Esophagus squamous epithelium (tissue), 5 donors: ENCODE data around the gene DBR1. TPM values are rescaled to one million over a fixed set of nuclear protein-coding genes. Genes with fewer than 3 reads are reported as not detected.
A peak's percentile ranks its signal among the peaks of the same experiment; 100 is the strongest.

Experiments used
- DNase-seq: peaks from one replicate; lab custom pipeline; 2025; lab: John Stamatoyannopoulos, UW
- H3K27ac ChIP-seq, 4 donors: fragments of 200-600 bp; sonication (generic); one replicate each; pipeline ENCODE4 v1.5.1; 2016 to 2019; ENCODE audit warnings: mild to moderate bottlenecking in 1 of 4
- H3K27me3 ChIP-seq, 4 donors: fragments of 200-600 bp; sonication (generic); 1 replicate in 3 of 4; 2 replicates in 1 of 4; pipeline versions ENCODE4 v1.5.1 to v1.6.0; 2017 to 2021; ENCODE audit warnings: antibody characterized with exemption in 1 of 4
- H3K36me3 ChIP-seq, 3 donors: fragments of 200-600 bp; sonication (generic); one replicate each; pipeline ENCODE4 v1.5.1; 2016 to 2019
- H3K4me1 ChIP-seq, 3 donors: fragments of 200-600 bp; sonication (generic); one replicate each; pipeline ENCODE4 v1.5.1; 2017 to 2019
- H3K4me3 ChIP-seq, 4 donors: fragments of 200-600 bp; sonication (generic); 1 replicate in 3 of 4; 2 replicates in 1 of 4; pipeline ENCODE4 v1.5.1; 2016 to 2019; ENCODE audit warnings: mild to moderate bottlenecking in 2 of 4, moderate library complexity in 1 of 4
- H3K9me3 ChIP-seq, 3 donors: fragments of 200-600 bp; sonication (generic); one replicate each; pipeline ENCODE4 v1.5.1; 2016 to 2019
- POLR2A ChIP-seq, 4 donors: fragments of 450-650 bp; IDR thresholded peaks; one replicate each; pipeline ENCODE4 v1.6.1; 2017; ENCODE audit warnings: antibody characterized with exemption in 4 of 4, mild to moderate bottlenecking in 4 of 4, moderate library complexity in 3 of 4
- WGBS, 2 donors: methylation state at CpG; one replicate each; pipeline ENCODE4 v1.1.5; 2018; 5-methylcytosine and 5-hydroxymethylcytosine counted together
- intact Hi-C: fragments of 100-400 bp; cut with DNase I; formaldehyde crosslinking; loops from one replicate; pipeline ENCODE4 v1.15.0; 2022
- total RNA-seq, 4 donors: library from RNA; depleted of rRNA; stranded (reverse); fragments of >200 nt; gene quantifications; one replicate each; pipeline ENCODE4 v1.1.0, GENCODE V29; 2016
- TF ChIP-seq, protein P1 (sequence below), 6 experiments: fragments of 450-650 bp in 4 of 6; fragments of 200-600 bp in 2 of 6; sonication (generic) in 2 of 6; IDR thresholded peaks; one replicate each; pipeline ENCODE4 v1.5.1; 2016 to 2019; ENCODE audit warnings: antibody characterized with exemption in 6 of 6, mild to moderate bottlenecking in 4 of 6, moderate library complexity in 4 of 6
- donor health status: DM: yes; HTN: yes; CAD: no.

Gene DBR1
- total RNA-seq, 4 donors from 2014 or later: 8.1 to 15.3 (median 11.0) TPM

DNA sequence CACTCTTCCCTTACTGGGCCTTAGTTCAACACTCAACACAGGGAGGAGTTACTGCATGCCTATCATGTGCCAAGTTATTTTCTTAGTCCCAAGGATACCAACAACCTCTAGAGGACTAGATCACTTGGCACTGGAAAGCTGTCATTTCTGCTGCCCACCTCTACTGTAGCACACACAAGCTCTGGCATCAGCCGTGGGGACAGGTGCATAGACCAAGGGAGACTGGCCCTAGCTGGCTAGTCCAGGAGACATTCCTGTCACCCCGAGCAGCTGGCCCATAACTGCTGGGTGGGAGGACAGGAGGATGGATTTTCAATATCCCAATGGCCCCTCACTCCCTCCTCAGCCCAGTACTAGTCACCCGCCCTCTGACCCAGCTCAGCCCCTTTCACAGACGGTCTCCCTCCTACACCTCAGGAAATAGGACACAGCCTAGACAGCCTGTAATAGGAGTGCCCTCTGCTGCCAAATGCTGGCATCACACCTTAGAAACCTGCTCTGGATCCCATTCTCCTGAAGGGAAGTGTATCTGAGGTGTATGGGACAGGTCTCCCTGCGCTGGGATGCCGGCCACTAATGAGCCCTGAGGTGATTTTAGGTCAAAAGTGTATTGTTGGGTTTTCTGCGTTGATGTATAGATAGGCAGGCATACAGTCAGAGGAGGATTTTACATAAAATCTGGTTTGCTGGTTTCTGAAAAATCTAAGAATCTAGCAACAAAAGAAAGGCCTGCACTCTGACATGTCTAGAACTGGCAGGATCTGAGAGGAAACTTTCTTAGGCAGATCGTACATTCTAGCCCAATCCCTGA is 55.9 kb downstream of the DBR1 start:
- Histone ChIP-seq H3K27ac (no peak overlapping the region), H3K9me3 (no peaks in the 10 kb centered on the region), H3K27me3 (no peaks in the 10 kb centered on the region), H3K36me3 (no peaks in the 10 kb centered on the region), H3K4me1 (peaks cover 0 to 30% (median 9%) of the 10 kb centered on the region in 3 donors), H3K4me3 (no peak overlapping the region)
- intact Hi-C loops: loop anchor here (5.0 kb wide), 1 partner anchor 52 kb away; no protein-coding TSS in a partner anchor
- WGBS, 2 donors: 11 to 23% methylated on average over 6 to 7 of the region's 8 CpGs
- TF ChIP-seq POLR2A (IDR thresholded peaks at IDR 0.05): no peak
- TF ChIP-seq, protein P1, sequence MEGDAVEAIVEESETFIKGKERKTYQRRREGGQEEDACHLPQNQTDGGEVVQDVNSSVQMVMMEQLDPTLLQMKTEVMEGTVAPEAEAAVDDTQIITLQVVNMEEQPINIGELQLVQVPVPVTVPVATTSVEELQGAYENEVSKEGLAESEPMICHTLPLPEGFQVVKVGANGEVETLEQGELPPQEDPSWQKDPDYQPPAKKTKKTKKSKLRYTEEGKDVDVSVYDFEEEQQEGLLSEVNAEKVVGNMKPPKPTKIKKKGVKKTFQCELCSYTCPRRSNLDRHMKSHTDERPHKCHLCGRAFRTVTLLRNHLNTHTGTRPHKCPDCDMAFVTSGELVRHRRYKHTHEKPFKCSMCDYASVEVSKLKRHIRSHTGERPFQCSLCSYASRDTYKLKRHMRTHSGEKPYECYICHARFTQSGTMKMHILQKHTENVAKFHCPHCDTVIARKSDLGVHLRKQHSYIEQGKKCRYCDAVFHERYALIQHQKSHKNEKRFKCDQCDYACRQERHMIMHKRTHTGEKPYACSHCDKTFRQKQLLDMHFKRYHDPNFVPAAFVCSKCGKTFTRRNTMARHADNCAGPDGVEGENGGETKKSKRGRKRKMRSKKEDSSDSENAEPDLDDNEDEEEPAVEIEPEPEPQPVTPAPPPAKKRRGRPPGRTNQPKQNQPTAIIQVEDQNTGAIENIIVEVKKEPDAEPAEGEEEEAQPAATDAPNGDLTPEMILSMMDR (IDR thresholded peaks at IDR 0.05): peak; percentile 36 to 78 (median 72)
- DNase-seq: no peak

DNA sequence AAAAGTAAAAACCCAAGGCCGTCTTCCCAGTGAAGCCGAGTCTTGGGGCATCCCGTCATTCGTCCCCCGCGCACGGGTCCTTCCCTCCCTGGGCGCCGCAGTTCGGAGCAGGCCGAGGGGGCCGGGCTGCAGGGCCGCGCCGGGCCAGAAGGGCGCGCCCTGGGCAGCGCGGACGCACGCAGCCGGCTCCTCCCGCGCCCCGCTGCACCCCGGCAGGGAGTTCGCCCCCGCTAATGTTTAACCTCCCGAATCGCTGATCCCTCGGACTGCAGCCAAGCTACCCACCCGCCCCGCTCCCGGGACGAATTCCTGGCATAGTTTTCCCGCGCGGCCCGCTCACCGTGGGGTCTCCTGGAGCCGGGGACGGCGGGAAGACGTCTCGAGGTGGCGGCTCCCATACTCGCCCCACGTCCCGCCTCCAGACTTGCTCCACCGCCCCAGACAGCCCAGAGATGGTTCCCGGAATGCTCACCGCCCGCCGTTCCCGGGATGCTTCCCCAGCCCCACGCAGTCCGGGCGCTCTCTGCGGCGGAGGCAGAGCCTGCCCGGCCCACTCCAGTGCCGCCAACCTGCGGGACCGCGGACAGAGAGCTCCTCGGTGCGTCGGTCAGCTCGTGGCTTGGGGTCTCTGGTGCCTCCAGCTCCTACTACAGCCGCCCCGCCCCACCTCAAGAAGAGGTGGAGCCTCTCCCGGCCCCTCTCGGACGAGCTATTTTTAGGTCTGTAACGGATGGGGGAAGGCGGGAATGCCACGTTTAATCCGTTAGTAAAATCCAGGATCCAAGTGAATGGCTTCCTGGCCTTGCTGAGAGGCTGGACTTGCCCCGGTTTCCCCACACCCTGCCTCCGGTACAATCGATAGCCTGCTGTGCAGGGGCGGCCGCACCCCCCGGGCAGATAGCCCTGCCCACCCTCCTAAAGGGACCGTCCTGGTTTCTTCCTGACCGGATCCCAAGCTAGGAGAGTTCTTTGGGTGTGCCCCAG is 59.4 kb downstream of the DBR1 start, which contains the start of gene DZIP1L:
Gene DZIP1L, minus strand, starts transcription at position 621 of the 984 bp plus-strand sequence. CDS start 11,637 bp downstream, outside the sequence.
- intact Hi-C loops: loop anchor here (5.0 kb wide), 1 partner anchor 48 kb away; no protein-coding TSS in a partner anchor

DNA sequence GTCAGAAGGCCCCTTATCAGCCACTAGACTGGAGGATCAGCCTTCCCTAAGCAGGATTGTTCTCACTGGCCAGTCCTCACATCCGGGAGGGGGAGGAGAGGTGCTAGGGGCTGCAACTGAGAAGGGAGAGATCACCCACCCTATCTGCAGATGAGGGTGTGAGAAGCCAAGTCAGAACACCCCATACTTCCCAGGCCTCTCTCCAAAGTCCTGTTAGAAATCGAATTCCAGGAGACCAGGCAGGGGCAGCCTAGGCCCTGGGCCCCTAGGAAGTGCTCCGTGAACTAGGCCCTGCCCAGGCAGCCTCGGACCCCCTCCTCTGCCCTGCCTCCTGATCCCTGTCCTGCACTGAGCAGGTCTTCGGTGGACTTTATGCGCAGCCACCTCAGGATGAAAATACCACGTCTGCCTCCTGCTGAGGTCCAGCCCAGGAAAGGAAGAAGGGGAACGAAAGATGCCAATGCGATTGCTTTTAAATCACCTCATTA is 60.2 kb downstream of the DBR1 start:
- TF ChIP-seq, protein P1 (IDR thresholded peaks at IDR 0.05): no peak
- TF ChIP-seq POLR2A (IDR thresholded peaks at IDR 0.05): no peak
- no peaks in the 10 kb centered on the region for H3K36me3 ChIP-seq
- no peaks in the 10 kb centered on the region for H3K27me3 ChIP-seq
- H3K9me3 ChIP-seq: no peaks in the 10 kb centered on the region
- peak overlapping the region; percentile 61 to 83 (median 80) for H3K4me3 ChIP-seq
- H3K4me1 ChIP-seq: peaks cover 0 to 54% (median 16%) of the 10 kb centered on the region in 3 donors
- DNase-seq: no peak
- H3K27ac ChIP-seq: peak overlapping the region; percentile 82 to 92 (median 88)
- intact Hi-C loops: no loop called here
- WGBS, 2 donors: 0 to 10% methylated on average over 3 to 9 of the region's 9 CpGs

More for the DNA sequence above, 59.4 kb downstream of the DBR1 start, which contains the start of gene DZIP1L:
- no peak for DNase-seq
- Histone ChIP-seq H3K9me3 (no peaks in the 10 kb centered on the region), H3K4me3 (peak within 1 kb of the TSS; percentile 61 to 83 (median 80)), H3K4me1 (peaks cover 0 to 54% (median 16%) of the 10 kb centered on the region in 3 donors), H3K27ac (peak within 1 kb of the TSS; percentile 82 to 92 (median 88)), H3K36me3 (no peaks in the 10 kb centered on the region), H3K27me3 (no peaks in the 10 kb centered on the region)
- TF ChIP-seq, protein P1 (IDR thresholded peaks at IDR 0.05): peak in 5 of 6 experiments; percentile 39 to 63 (median 46)
- TF ChIP-seq POLR2A (IDR thresholded peaks at IDR 0.05): peak in 1 of 4 donors; percentile 31
- WGBS, 2 donors: 0 to 5% methylated on average over 4 to 9 of the region's 86 CpGs

DNA sequence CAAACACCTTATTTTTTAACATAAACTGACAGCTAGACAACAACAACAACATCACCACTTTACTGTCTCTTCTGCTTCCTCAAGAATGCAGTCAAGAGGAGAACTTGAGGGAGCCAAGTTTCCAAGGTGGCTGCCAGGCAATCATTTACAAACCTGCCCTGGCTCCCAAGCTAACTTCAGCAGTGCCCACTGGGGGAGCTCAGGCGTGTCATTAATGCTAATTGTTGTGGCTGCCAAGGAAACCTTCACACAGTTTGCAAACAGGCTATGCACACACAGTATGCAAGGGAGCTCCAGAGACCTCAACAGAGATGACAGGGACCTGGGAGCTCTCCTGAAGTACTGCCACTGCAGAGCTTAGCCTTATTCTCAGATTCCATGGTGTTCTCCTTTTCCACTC is 61.4 kb downstream of the DBR1 start:
- intact Hi-C loops: no loop called here
- TF ChIP-seq, protein P1 (IDR thresholded peaks at IDR 0.05): no peak
- no peak for TF ChIP-seq POLR2A (IDR thresholded peaks at IDR 0.05)
- Histone ChIP-seq H3K27ac (peak overlapping the region; percentile 35 to 92 (median 82)), H3K27me3 (no peaks in the 10 kb centered on the region), H3K4me3 (no peak overlapping the region), H3K36me3 (no peaks in the 10 kb centered on the region), H3K9me3 (no peaks in the 10 kb centered on the region), H3K4me1 (peaks cover 0 to 48% (median 16%) of the 10 kb centered on the region in 3 donors)
- no peak for DNase-seq
- WGBS, 2 donors: 25 to 33% methylated on average over 1 of the region's 1 CpG
